NK-92 treated with Interleukin-12 subunit alpha and Interleukin-12 subunit beta, amount 100 ng/mL, for 24 hours (cell line): ENCODE data around the gene MAGEB10.
"Not testable (repeated sequence)": the region's sequence is repeated elsewhere in the genome, so short reads cannot be mapped to it uniquely, and the experiment has no call there.

Source experiments
- DNase-seq: peaks from one replicate; lab custom pipeline; 2025; lab: John Stamatoyannopoulos, UW

MAGEB10 gene

GRCh38 chrX:27807690-27808089 lies at the start of gene MAGEB10:
Gene MAGEB10 (plus strand): TSS chrX:27807990. CDS start chrX:27821307, 13,317 bp downstream.
- no peak for DNase-seq

GRCh38 chrX:27765718-27766117 lies 42.1 kb upstream of the MAGEB10 start:
- no peak for DNase-seq

- DNase-seq, result no peak
Observed at GRCh38 chrX:27767387-27767786, 40.4 kb upstream of the MAGEB10 start.

GRCh38 chrX:27775984-27776383 lies 31.8 kb upstream of the MAGEB10 start:
- DNase-seq, result no peak

GRCh38 chrX:27796640-27797257 lies 11.0 kb upstream of the MAGEB10 start:
- DNase-seq, result no peak

- no peak for DNase-seq
Observed at GRCh38 chrX:27797575-27797974, 10.2 kb upstream of the MAGEB10 start.

- DNase-seq, result no peak
Observed at GRCh38 chrX:27808226-27808625, 436 bp downstream of the MAGEB10 start.

- not testable (repeated sequence) for DNase-seq
Observed at GRCh38 chrX:27808991-27809859, 1.4 kb downstream of the MAGEB10 start.

- DNase-seq, result no peak
Observed at GRCh38 chrX:27815209-27815608, 7.4 kb downstream of the MAGEB10 start.

- no peak for DNase-seq
Observed at GRCh38 chrX:27823812-27824211, 16.0 kb downstream of the MAGEB10 start.

GRCh38 chrX:27838185-27838584 lies 30.4 kb downstream of the MAGEB10 start:
- no peak for DNase-seq

GRCh38 chrX:27840881-27841280 lies 33.1 kb downstream of the MAGEB10 start:
- DNase-seq, result no peak

GRCh38 chrX:27842859-27843258 lies 35.1 kb downstream of the MAGEB10 start:
- no peak for DNase-seq

GRCh38 chrX:27860337-27860736 lies 52.5 kb downstream of the MAGEB10 start:
- DNase-seq, result no peak

- DNase-seq, result no peak
Observed at GRCh38 chrX:27863809-27864208, 56.0 kb downstream of the MAGEB10 start.
